Endothelial cell of umbilical vein (primary cell): ENCODE measurements around the gene MICAL3.

Experiments used
- CTCF ChIP-seq, 2 donors: IDR thresholded peaks; 1 replicate in 1 of 2; 2 replicates in 1 of 2; pipeline ENCODE4 v1.5.1; 2011; ENCODE audit warnings: low read length in 2 of 2, mild to moderate bottlenecking in 2 of 2, moderate library complexity in 2 of 2, control low read depth in 1 of 2, inconsistent platforms in 1 of 2, low read depth in 1 of 2; ENCODE audit not compliant: insufficient read depth in 1 of 2; ENCODE audit errors: extremely low read depth in 1 of 2
- EZH2 ChIP-seq: IDR thresholded peaks from 2 replicates; pipeline ENCODE4 v1.6.1; 2012; ENCODE audit warnings: borderline replicate concordance, low read depth, mild to moderate bottlenecking, moderate library complexity, low read length, inconsistent platforms; ENCODE audit not compliant: severe bottlenecking
- GATA2 ChIP-seq: IDR thresholded peaks from 2 replicates; pipeline ENCODE4 v1.7.0; 2011; ENCODE audit warnings: low read depth, mild to moderate bottlenecking, moderate library complexity, mixed read lengths, low read length; ENCODE audit not compliant: insufficient read length, insufficient read depth
- MAX ChIP-seq: IDR thresholded peaks from 2 replicates; pipeline ENCODE4 v1.6.1; 2011; ENCODE audit not compliant: insufficient read depth, insufficient read length
- POLR2A ChIP-seq: IDR thresholded peaks from 2 replicates; pipeline ENCODE4 v1.6.1; 2012; ENCODE audit warnings: low read depth, mild to moderate bottlenecking, control low read depth, low read length
- POLR2AphosphoS5 ChIP-seq: IDR thresholded peaks from 2 replicates; pipeline ENCODE4 v1.6.1; 2012; ENCODE audit warnings: low read depth, mild to moderate bottlenecking, control low read depth, low read length, moderate library complexity; ENCODE audit not compliant: insufficient read depth

GRCh38 chr22:17787716-17788330, 236.5 kb downstream of the MICAL3 start:
- TF ChIP-seq GATA2 (no peak), MAX (no peak), POLR2A (no peak), CTCF (IDR thresholded peaks at IDR 0.05; ENCODE audit: extremely low read depth in 1 of 2, insufficient read depth in 1 of 2, low read depth in 1 of 2, low read length in 2 of 2) (no peak), POLR2AphosphoS5 (no peak), EZH2 (no peak)
